CD4-positive, alpha-beta T cell treated with Interleukin-21 for 1 hour (primary cell): ENCODE data around the gene SRGAP1.
"Not testable (repeated sequence)": the region's sequence is repeated elsewhere in the genome, so short reads cannot be mapped to it uniquely, and the experiment has no call there.

Source experiments
- DNase-seq: peaks from one replicate; pipeline ENCODE4 v3.0.0-alpha.2; 2020

SRGAP1 gene

GRCh38 chr12:64018116-64018515 lies 173.6 kb downstream of the SRGAP1 start:
- not testable (repeated sequence) for DNase-seq

GRCh38 chr12:64018524-64018923 lies 174.0 kb downstream of the SRGAP1 start:
- no peak for DNase-seq

GRCh38 chr12:64019101-64019500 lies 174.6 kb downstream of the SRGAP1 start:
- no peak for DNase-seq

DNA sequence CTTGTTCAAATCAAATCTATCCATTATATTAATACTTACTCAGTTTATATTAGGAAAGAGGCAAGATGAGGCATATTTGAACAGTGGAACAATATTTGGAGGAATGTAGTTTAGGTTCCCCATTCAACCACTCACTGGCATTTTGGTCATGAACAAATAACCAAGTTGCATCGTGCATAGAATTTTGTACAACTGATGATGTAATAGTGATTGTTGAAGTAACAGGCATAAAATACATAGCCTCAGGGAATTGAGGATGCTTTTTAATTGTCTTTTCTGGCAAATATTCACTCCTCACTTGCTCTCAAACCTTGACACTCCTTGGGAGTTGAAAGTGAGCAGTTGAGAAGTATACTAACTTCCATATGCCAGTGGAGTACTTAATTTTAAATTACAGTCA lies 175.2 kb downstream of the SRGAP1 start:
- no peak for DNase-seq

- no peak for DNase-seq
Measured at GRCh38 chr12:64025174-64025958, 180.9 kb downstream of the SRGAP1 start.

GRCh38 chr12:64027311-64027710 lies 182.8 kb downstream of the SRGAP1 start:
- DNase-seq: no peak

- no peak for DNase-seq
Measured at GRCh38 chr12:64028541-64028940, 184.0 kb downstream of the SRGAP1 start.

- no peak for DNase-seq
Measured at GRCh38 chr12:64029013-64029857, 184.7 kb downstream of the SRGAP1 start.

DNA sequence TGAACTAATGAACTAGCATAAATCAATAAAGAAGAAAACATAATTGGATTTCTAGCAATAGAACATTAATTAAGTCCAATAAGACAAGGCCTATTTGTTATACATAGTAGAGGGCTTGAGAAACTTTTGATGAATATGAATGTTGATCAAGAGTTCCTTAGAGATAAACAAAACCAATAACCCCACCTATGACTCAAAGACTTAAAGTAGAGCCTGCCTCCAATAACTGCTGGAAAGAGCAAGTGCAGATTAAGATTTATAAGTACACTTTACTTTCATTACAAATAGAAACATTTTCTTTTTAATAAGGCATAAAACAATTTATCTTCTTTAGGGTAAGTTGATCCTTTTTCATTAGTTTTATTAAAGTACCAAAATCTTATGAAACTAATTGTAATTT lies 185.7 kb downstream of the SRGAP1 start:
- DNase-seq: no peak

GRCh38 chr12:64034056-64034455 lies 189.6 kb downstream of the SRGAP1 start:
- not testable (repeated sequence) for DNase-seq

- DNase-seq: no peak
Measured at GRCh38 chr12:64034901-64035576, 190.5 kb downstream of the SRGAP1 start.

GRCh38 chr12:64036414-64036813 lies 191.9 kb downstream of the SRGAP1 start:
- no peak for DNase-seq

DNA sequence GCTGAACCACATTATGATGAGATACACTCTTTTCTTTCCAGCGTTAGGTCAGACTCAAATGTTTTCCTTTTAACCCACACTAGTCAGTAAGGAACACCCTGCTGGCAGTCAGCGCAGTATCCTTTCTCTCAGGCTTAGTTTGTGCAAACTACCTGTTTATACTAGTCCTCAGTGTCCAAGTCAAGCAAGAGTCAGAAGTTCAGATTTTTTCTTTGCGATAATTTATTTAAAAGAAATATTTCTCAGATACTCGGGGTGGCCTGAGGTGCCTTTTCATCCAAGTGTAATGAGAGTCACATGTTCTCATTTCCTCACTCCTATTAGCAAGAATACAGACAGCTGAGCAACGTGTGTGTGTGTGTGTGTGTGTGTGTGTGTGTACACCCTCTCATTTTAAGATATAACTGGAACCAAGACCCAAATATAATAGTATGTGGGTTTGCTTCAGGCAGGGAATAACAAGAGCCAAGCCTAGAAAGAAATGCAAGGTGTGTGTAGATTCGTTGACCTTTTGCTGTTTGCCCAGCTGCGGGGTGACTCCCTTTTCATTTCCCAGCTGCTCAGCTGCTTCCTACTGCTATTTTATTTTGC lies 194.9 kb downstream of the SRGAP1 start:
- no peak for DNase-seq

DNA sequence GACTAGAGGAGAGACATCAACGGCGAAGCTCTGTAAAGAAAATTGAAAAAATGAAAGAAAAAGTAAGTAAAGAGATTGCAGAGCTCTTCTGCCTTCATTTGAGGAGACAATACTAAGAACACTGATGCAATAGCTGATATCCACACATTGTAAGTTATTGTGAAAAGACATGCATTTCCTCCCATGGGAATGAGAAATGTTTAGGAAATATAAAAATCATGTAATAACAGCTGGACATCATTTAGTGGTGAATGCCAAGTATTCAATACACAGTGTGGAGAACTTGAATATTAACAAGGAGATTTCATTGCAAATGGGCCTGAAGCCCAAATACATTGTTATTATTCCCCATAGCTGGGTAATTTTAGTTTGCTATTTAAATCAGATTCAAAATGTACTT lies 198.4 kb downstream of the SRGAP1 start:
- no peak for DNase-seq

- no peak for DNase-seq
Measured at GRCh38 chr12:64044191-64044590, 199.7 kb downstream of the SRGAP1 start.

- no peak for DNase-seq
Measured at GRCh38 chr12:64051057-64051456, 206.6 kb downstream of the SRGAP1 start.

GRCh38 chr12:64053117-64053516 lies 208.6 kb downstream of the SRGAP1 start:
- no peak for DNase-seq

- DNase-seq: no peak
Measured at GRCh38 chr12:64054079-64054520, 209.6 kb downstream of the SRGAP1 start.

DNA sequence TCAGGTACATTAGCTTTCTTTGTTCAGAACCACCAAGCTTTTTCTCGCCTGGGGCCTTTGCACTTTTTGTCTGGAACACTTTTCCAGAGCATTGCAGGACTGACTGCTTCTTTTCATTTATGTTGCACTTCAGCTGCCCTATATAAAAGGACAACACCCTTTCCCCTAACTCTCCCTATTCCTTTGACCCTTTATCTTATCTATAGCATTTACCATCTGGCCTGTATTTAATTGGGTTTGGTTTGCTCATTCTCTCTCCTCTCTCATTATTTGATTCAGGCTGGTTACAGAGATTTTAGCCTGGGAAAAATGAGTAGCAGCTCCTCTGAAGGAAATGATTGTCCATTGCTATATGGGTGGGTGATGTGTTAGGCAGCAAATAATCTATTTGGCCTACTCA lies 212.2 kb downstream of the SRGAP1 start:
- DNase-seq: no peak

DNA sequence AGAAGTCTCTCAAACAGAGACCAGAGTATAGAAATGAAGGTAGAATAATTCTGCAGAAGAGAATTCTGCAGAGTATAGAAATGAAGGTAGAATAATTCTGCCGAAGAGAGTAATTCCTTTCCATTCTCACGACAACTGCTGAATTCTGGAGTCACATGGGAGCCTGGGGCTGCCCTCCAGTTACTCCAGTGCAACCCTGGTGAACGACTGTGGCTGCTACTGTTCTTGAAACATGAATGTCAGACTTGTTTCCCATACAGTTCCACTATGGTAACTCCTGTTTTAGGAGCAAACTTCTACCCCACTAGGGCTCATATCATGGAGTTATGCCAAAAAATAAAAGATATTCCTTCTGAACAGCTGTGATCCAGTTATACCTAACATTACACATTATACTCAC lies 213.2 kb downstream of the SRGAP1 start:
- DNase-seq: no peak

- DNase-seq: no peak
Measured at GRCh38 chr12:64058541-64059265, 214.2 kb downstream of the SRGAP1 start.

DNA sequence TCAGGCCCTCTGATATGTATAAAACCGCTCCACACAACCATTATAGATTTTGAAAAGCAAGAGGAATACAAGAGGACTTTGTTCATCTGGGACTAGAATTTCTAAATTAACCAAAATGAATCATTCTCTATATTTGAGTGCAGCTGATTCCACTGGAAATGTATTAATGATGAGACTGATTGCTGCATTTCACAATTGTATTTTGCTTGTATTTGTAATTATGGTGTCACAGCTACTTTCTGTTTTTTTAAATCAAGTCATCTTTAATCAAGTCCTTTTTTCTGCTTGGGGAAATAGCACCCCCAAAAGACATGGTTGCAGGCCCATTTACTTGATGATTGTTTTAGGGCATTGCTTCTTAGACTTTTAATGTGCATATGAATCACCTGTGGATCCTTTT lies 215.2 kb downstream of the SRGAP1 start:
- no peak for DNase-seq
